ENCODE data around the gene OSBPL10.

DNA sequence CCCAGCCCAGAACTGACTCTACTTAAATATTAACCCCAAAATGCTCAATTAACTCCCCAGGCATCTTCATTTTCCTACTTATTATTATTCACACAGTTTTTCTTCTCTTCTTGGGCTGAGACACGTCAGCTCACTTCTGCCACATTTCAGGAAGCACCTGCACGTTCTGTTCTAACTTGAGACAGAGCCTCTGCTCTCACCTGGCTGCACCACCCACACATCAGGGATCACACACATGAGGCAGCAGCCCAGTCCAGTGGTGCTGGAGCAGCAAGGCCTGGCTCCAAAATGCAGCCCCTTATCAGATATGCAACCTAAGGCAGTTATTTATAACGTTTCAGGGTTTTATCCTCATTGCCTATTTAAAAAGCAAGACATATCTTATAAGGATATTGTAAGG is 127.5 kb downstream of the OSBPL10 start:
- TF ChIP-seq, protein P1, sequence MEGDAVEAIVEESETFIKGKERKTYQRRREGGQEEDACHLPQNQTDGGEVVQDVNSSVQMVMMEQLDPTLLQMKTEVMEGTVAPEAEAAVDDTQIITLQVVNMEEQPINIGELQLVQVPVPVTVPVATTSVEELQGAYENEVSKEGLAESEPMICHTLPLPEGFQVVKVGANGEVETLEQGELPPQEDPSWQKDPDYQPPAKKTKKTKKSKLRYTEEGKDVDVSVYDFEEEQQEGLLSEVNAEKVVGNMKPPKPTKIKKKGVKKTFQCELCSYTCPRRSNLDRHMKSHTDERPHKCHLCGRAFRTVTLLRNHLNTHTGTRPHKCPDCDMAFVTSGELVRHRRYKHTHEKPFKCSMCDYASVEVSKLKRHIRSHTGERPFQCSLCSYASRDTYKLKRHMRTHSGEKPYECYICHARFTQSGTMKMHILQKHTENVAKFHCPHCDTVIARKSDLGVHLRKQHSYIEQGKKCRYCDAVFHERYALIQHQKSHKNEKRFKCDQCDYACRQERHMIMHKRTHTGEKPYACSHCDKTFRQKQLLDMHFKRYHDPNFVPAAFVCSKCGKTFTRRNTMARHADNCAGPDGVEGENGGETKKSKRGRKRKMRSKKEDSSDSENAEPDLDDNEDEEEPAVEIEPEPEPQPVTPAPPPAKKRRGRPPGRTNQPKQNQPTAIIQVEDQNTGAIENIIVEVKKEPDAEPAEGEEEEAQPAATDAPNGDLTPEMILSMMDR (IDR thresholded peaks at IDR 0.05), result no peak
- TF ChIP-seq POLR2AphosphoS5 (IDR thresholded peaks at IDR 0.05) (no peak), POLR2A (IDR thresholded peaks at IDR 0.05) (no peak), EP300 (IDR thresholded peaks at IDR 0.05) (no peak)
